OCI-LY1 (cell line): Measurements from ENCODE around the gene KLK1.

ENCODE experiments used
- H2AFZ ChIP-seq: fragments of 200-600 bp; sonication (generic), shearing (Covaris generic); 2 replicates; pipeline ENCODE4 v1.6.0; 2014; ENCODE audit warnings: antibody characterized with exemption, mild to moderate bottlenecking, low read length
- H3F3A ChIP-seq: fragments of 200-600 bp; sonication (generic), shearing (Covaris generic); 2 replicates; pipeline ENCODE4 v1.6.0; 2014; ENCODE audit warnings: mild to moderate bottlenecking, antibody characterized with exemption, low read length, moderate library complexity; ENCODE audit not compliant: insufficient read depth
- H3K27ac ChIP-seq: fragments of 200-600 bp; sonication (generic); 2 replicates; pipeline ENCODE4 v1.5.1; 2014; ENCODE audit warnings: low read length, mixed run types, mild to moderate bottlenecking, low read depth; ENCODE audit not compliant: poor library complexity, severe bottlenecking
- H3K27me3 ChIP-seq: fragments of 200-600 bp; sonication (generic); 2 replicates; pipeline ENCODE4 v1.6.0; 2014; ENCODE audit warnings: antibody characterized with exemption, mild to moderate bottlenecking, low read length, moderate library complexity; ENCODE audit not compliant: insufficient read depth
- H3K36me3 ChIP-seq: fragments of 200-600 bp; sonication (generic); 2 replicates; pipeline ENCODE4 v1.6.1; 2014; ENCODE audit warnings: mild to moderate bottlenecking, antibody characterized with exemption, low read length, moderate library complexity, mixed read lengths; ENCODE audit not compliant: insufficient read depth
- H3K4me1 ChIP-seq: fragments of 200-600 bp; sonication (generic); 2 replicates; pipeline ENCODE4 v1.5.1; 2014; ENCODE audit warnings: mild to moderate bottlenecking, low read length, moderate library complexity; ENCODE audit not compliant: insufficient read depth, severe bottlenecking
- H3K4me2 ChIP-seq: fragments of 200-600 bp; sonication (generic), shearing (Covaris generic); 2 replicates; pipeline ENCODE4 v1.6.1; 2014; ENCODE audit warnings: low read length
- H3K4me3 ChIP-seq: fragments of 200-600 bp; sonication (generic); 2 replicates; pipeline ENCODE4 v1.5.1; 2014; ENCODE audit warnings: low read length, low read depth, mild to moderate bottlenecking, mixed read lengths; ENCODE audit not compliant: poor library complexity, severe bottlenecking
- H3K79me2 ChIP-seq: fragments of 200-600 bp; shearing (Covaris generic); 2 replicates; pipeline ENCODE4 v1.6.1; 2016; ENCODE audit warnings: mixed run types, low read length, mixed read lengths; ENCODE audit not compliant: insufficient read depth
- H3K9ac ChIP-seq: fragments of 200-600 bp; sonication (generic), shearing (Covaris generic); 2 replicates; pipeline ENCODE4 v1.6.1; 2014; ENCODE audit warnings: mild to moderate bottlenecking, low read length, mixed read lengths
- H3K9me2 ChIP-seq: fragments of 200-600 bp; sonication (generic), shearing (Covaris generic); 2 replicates; pipeline ENCODE4 v1.6.1; 2014; ENCODE audit warnings: low read depth, mild to moderate bottlenecking, low read length, mixed read lengths
- H3K9me3 ChIP-seq: fragments of 200-600 bp; shearing (Covaris generic); 2 replicates; pipeline ENCODE4 v1.6.1; 2014; ENCODE audit warnings: low read length, mixed read lengths
- H4K20me1 ChIP-seq: fragments of 200-600 bp; sonication (generic), shearing (Covaris generic); 2 replicates; pipeline ENCODE4 v1.6.0; 2016; ENCODE audit warnings: mild to moderate bottlenecking, low read length; ENCODE audit not compliant: insufficient read depth
- EZH2 ChIP-seq: fragments of 200-600 bp; sonication (generic), shearing (Covaris generic); IDR thresholded peaks from 2 replicates; pipeline ENCODE4 v1.8.0; 2017; ENCODE audit warnings: borderline replicate concordance, mixed run types, mild to moderate bottlenecking, antibody characterized with exemption, low read length, moderate library complexity, mixed read lengths
- TF ChIP-seq, protein P1 (sequence below): fragments of 200-600 bp; sonication (generic), shearing (Covaris generic); IDR thresholded peaks from 2 replicates; pipeline ENCODE4 v1.5.1; 2017; ENCODE audit warnings: mild to moderate bottlenecking, antibody characterized with exemption, low read length, moderate library complexity, mixed read lengths

Gene KLK1

DNA sequence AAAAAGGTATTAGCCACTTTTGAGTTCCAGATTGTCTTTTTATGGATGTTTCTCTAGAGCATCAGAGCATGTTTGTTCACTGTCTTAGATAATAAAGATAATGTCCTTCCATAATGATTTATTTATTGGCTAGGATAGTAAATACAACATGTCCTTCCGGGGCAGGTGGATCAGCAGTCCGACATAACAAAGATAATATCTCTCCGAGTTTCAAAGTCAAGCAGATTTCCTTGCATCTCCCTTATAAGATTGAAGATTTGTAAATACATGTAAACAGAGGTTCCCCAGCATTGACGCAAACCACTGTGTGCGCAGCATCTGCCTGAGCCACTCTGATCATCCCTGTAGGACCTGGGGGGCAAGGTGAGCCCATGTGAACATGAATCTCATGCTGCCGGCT lies 18.5 kb upstream of the KLK1 start:
- H3K79me2 ChIP-seq = no peaks in the 10 kb centered on the region
- no peak overlapping the region for H3K9ac ChIP-seq
- TF ChIP-seq, protein P1, sequence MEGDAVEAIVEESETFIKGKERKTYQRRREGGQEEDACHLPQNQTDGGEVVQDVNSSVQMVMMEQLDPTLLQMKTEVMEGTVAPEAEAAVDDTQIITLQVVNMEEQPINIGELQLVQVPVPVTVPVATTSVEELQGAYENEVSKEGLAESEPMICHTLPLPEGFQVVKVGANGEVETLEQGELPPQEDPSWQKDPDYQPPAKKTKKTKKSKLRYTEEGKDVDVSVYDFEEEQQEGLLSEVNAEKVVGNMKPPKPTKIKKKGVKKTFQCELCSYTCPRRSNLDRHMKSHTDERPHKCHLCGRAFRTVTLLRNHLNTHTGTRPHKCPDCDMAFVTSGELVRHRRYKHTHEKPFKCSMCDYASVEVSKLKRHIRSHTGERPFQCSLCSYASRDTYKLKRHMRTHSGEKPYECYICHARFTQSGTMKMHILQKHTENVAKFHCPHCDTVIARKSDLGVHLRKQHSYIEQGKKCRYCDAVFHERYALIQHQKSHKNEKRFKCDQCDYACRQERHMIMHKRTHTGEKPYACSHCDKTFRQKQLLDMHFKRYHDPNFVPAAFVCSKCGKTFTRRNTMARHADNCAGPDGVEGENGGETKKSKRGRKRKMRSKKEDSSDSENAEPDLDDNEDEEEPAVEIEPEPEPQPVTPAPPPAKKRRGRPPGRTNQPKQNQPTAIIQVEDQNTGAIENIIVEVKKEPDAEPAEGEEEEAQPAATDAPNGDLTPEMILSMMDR = no peak
- no peak for TF ChIP-seq EZH2
- H3K27me3 ChIP-seq = no peaks in the 10 kb centered on the region; the same call in 1 of the 2 replicates
- H3K4me1 ChIP-seq = no peaks in the 10 kb centered on the region
- H3K9me3 ChIP-seq = no peaks in the 10 kb centered on the region
- no peaks in the 10 kb centered on the region for H3F3A ChIP-seq
- no peak overlapping the region for H3K4me2 ChIP-seq
- H2AFZ ChIP-seq = no peak overlapping the region
- H3K36me3 ChIP-seq = no peaks in the 10 kb centered on the region
- no peaks in the 10 kb centered on the region for H4K20me1 ChIP-seq
- no peaks in the 10 kb centered on the region for H3K9me2 ChIP-seq
- no peak overlapping the region for H3K27ac ChIP-seq
- H3K4me3 ChIP-seq = no peak overlapping the region

DNA sequence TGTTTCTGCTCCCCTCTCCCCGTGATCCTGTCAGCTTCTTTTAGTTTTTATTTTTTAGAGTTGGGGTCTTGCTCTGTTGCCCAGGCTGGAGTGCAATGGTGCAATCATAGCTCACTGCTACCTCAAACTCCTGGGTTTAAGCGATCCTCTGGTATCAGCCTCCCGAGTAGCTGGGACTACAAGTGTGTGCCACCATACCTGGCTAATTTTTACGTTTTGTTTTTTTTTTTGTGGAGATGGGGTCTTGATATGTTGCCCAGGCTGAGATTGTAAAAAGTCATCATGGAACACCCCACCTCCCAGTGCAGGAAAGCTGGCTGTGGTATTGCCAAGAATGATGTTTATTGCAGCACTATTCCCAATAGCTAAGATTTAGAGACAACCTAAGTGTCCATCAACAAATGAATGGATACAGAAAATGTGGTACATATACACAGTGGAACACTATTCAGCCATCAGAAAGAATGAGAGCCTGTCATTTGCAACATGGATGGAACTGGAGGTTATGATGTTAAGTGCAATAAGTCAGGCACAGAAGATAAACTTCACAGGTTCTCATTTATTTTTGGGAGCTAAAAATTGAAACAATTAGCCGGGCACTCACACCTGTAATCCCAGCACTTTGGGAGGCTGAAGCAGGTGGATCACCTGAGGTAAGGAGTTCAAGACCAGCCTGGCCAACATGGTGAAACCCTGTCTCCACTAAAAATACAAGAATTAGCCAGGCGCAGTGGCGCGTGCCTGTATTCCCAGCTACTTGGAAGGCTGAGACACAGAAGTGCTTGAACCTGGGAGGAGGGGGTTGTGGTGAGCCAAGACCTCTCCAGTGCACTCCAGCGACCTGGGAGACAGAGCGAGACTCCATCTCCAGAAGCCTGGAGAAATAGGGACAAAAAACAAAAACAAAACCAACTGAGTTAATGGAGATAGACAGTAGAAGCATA lies 16.4 kb upstream of the KLK1 start:
- Histone ChIP-seq H3K4me2 (no peak overlapping the region), H3K4me1 (peaks cover 10% of the 10 kb centered on the region), H3K36me3 (no peaks in the 10 kb centered on the region), H3K4me3 (no peak overlapping the region), H3K27me3 (peaks cover 2% of the 10 kb centered on the region; the same call in 1 of the 2 replicates), H4K20me1 (no peaks in the 10 kb centered on the region), H3K9me3 (no peaks in the 10 kb centered on the region), H2AFZ (no peak overlapping the region), H3K79me2 (no peaks in the 10 kb centered on the region), H3F3A (no peaks in the 10 kb centered on the region), H3K9me2 (no peaks in the 10 kb centered on the region), H3K27ac (no peak overlapping the region), H3K9ac (no peak overlapping the region)
- TF ChIP-seq, protein P1 = no peak
- TF ChIP-seq EZH2 = no peak

DNA sequence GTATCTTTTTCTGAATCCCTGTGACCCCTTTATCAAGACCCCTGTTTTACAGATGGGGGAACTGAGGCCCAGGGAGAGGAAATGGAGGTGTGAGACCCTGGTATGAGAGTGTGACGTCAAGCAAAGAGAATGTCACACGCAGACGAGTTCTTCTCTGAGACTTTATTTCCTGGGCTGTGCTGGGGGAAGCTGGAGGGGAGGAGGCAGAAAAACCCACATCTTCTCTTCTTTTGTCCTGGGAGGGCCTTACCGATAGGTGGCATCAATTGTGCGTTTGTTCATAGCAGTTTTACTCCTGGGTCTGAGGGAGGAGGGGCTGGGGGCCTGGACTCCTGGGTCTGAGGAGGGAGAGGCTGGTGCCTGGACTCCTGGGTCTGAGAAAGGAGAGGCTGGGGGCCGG lies 14.7 kb upstream of the KLK1 start:
- H3K27ac ChIP-seq = no peak overlapping the region
- no peak overlapping the region for H3K9ac ChIP-seq
- no peaks in the 10 kb centered on the region for H3K9me3 ChIP-seq
- TF ChIP-seq EZH2 = no peak
- TF ChIP-seq, protein P1 = peak; percentile 32
- H3K27me3 ChIP-seq = peaks cover 4% of the 10 kb centered on the region; the same call in 1 of the 2 replicates
- no peaks in the 10 kb centered on the region for H3F3A ChIP-seq
- H3K79me2 ChIP-seq = no peaks in the 10 kb centered on the region
- peaks cover 10% of the 10 kb centered on the region for H3K4me1 ChIP-seq
- H3K9me2 ChIP-seq = no peaks in the 10 kb centered on the region
- no peak overlapping the region for H3K4me2 ChIP-seq
- H2AFZ ChIP-seq = no peak overlapping the region
- no peaks in the 10 kb centered on the region for H3K36me3 ChIP-seq
- no peak overlapping the region for H3K4me3 ChIP-seq
- H4K20me1 ChIP-seq = no peaks in the 10 kb centered on the region
